Omental fat pad (tissue), 4 donors: Measurements from ENCODE around the gene ANKHD1. TPM values are rescaled to one million over a fixed set of nuclear protein-coding genes. Genes with fewer than 3 reads are reported as not detected.
A peak's percentile ranks its signal among the peaks of the same experiment; 100 is the strongest.
"Not testable (repeated sequence)": the region's sequence is repeated elsewhere in the genome, so short reads cannot be mapped to it uniquely, and the experiment has no call there.

Source experiments
- ATAC-seq: fragments of 150-250 bp; one replicate; pipeline ENCODE4 v1.9.1; 2016; ENCODE audit warnings: mild to moderate bottlenecking, moderate library complexity; ENCODE audit not compliant: low FRiP score
- DNase-seq: peaks from one replicate; pipeline ENCODE4 v3.0.0-alpha.2; 2019; ENCODE audit warnings: low spot score
- CTCF ChIP-seq, 3 donors: fragments of 450-650 bp; IDR thresholded peaks; one replicate each; pipeline ENCODE4 v1.5.1; 2016 to 2017; ENCODE audit warnings: antibody characterized with exemption in 3 of 3, mild to moderate bottlenecking in 3 of 3, moderate library complexity in 2 of 3
- total RNA-seq, 4 donors: library from RNA; depleted of rRNA; stranded (reverse); fragments of >200 nt; gene quantifications; one replicate each; pipeline ENCODE4 v1.1.0, GENCODE V29; 2016

The ANKHD1 gene
- total RNA-seq, 4 donors from 2014 or later, result 80.0 to 149 (median 103) TPM

- peak; percentile 59 for ATAC-seq
Observed at GRCh38 chr5:140408750-140409241, 7.2 kb downstream of the ANKHD1 start.

GRCh38 chr5:140413230-140413629 lies 11.6 kb downstream of the ANKHD1 start:
- ATAC-seq (no peak), DNase-seq (no peak)
- no peak for TF ChIP-seq CTCF (IDR thresholded peaks at IDR 0.05)

More at GRCh38 chr5:140408750-140409241, 7.2 kb downstream of the ANKHD1 start:
- no peak for DNase-seq
- no peak for TF ChIP-seq CTCF (IDR thresholded peaks at IDR 0.05)

GRCh38 chr5:140417235-140417634 lies 15.6 kb downstream of the ANKHD1 start:
- DNase-seq, result no peak
- TF ChIP-seq CTCF (IDR thresholded peaks at IDR 0.05), result no peak
- ATAC-seq, result no peak

GRCh38 chr5:140418862-140419520 lies 17.4 kb downstream of the ANKHD1 start:
- DNase-seq, result no peak
- ATAC-seq, result no peak
- TF ChIP-seq CTCF (IDR thresholded peaks at IDR 0.05), result no peak

GRCh38 chr5:140420226-140420570 lies 18.6 kb downstream of the ANKHD1 start:
- DNase-seq, result no peak
- no peak for ATAC-seq

GRCh38 chr5:140420665-140421361 lies 19.2 kb downstream of the ANKHD1 start:
- ATAC-seq (no peak), DNase-seq (no peak)
- TF ChIP-seq CTCF (IDR thresholded peaks at IDR 0.05), result no peak

More at GRCh38 chr5:140420226-140420570, 18.6 kb downstream of the ANKHD1 start:
- TF ChIP-seq CTCF (IDR thresholded peaks at IDR 0.05), result no peak

- not testable (repeated sequence) for ATAC-seq
Observed at GRCh38 chr5:140421375-140421774, 19.7 kb downstream of the ANKHD1 start.

More at GRCh38 chr5:140421375-140421774, 19.7 kb downstream of the ANKHD1 start:
- DNase-seq, result not testable (repeated sequence)
